PC-3 (cell line): ENCODE measurements around the gene RHEX. TPM values are rescaled to one million over a fixed set of nuclear protein-coding genes. Genes with fewer than 3 reads are reported as not detected.

Source experiments
- ATAC-seq: fragments of 200-7000 bp; cut with Tn5 transposase; 2 replicates; pipeline ENCODE4 v1.9.1; 2020; ENCODE audit warnings: mild to moderate bottlenecking, moderate library complexity
- BruUV-seq: library from RNA; stranded (reverse); fragments of 400-500 nt; replicated peaks from 2 replicates; lab custom pipeline; 2021; lab: Mats Ljungman, UMichigan
- CTCF ChIA-PET: fragments of 300-600 bp; sonication (Branson Sonifier 250); formaldehyde crosslinking; loops from one replicate; lab custom pipeline; 2022; ENCODE audit warnings: antibody characterized with exemption; lab: Charles Lee
- POLR2A ChIA-PET: fragments of 300-600 bp; sonication (Branson Sonifier 250); formaldehyde crosslinking; loops from one replicate; lab custom pipeline; 2022; ENCODE audit warnings: antibody characterized with exemption; ENCODE audit not compliant: unreplicated experiment; lab: Charles Lee
- DNase-seq: peaks from one replicate; pipeline ENCODE4 v3.0.0-alpha.2; 2015
- H2AFZ ChIP-seq: fragments of 300-600 bp; sonication (generic); 2 replicates; pipeline ENCODE4 v1.6.0; 2016; ENCODE audit warnings: antibody characterized with exemption, low read length
- H3F3A ChIP-seq: fragments of 300-600 bp; sonication (generic); one replicate; pipeline ENCODE4 v1.6.0; 2017; ENCODE audit warnings: antibody characterized with exemption, low read length, control low read depth, mild to moderate bottlenecking; ENCODE audit not compliant: unreplicated experiment
- H3K27ac ChIP-seq: fragments of 300-600 bp; sonication (generic); 2 replicates; pipeline ENCODE4 v1.5.1; 2016; ENCODE audit warnings: mild to moderate bottlenecking, low read length
- H3K27me3 ChIP-seq: fragments of 300-600 bp; sonication (generic); 2 replicates; pipeline ENCODE4 v1.6.1; 2016; ENCODE audit warnings: low read length, mixed read lengths
- H3K36me3 ChIP-seq: fragments of 300-600 bp; sonication (generic); 2 replicates; pipeline ENCODE4 v1.6.1; 2016; ENCODE audit warnings: low read depth, mixed run types, low read length, mixed read lengths
- H3K4me1 ChIP-seq: fragments of 300-600 bp; sonication (generic); 2 replicates; pipeline ENCODE4 v1.5.1; 2016; ENCODE audit warnings: low read length; ENCODE audit not compliant: insufficient read depth
- H3K4me2 ChIP-seq: fragments of 300-600 bp; sonication (generic); 2 replicates; pipeline ENCODE4 v1.6.0; 2016; ENCODE audit warnings: low read length
- H3K4me3 ChIP-seq: fragments of 300-600 bp; sonication (generic); 2 replicates; pipeline ENCODE4 v1.5.1; 2016; ENCODE audit warnings: mild to moderate bottlenecking, low read length, mixed read lengths
- H3K79me2 ChIP-seq: fragments of 300-600 bp; sonication (generic); 2 replicates; pipeline ENCODE4 v1.6.1; 2017; ENCODE audit warnings: low read length, mixed read lengths
- H3K9ac ChIP-seq: fragments of 300-600 bp; sonication (generic); 2 replicates; pipeline ENCODE4 v1.6.0; 2016; ENCODE audit warnings: mild to moderate bottlenecking, low read length
- H3K9me2 ChIP-seq: fragments of 300-600 bp; sonication (generic); replicated peaks from 2 replicates; pipeline ENCODE4 v1.6.1; 2016; ENCODE audit warnings: mixed run types, low read length, mixed read lengths
- H3K9me3 ChIP-seq: fragments of 300-600 bp; sonication (generic); 2 replicates; pipeline ENCODE4 v1.6.1; 2016; ENCODE audit warnings: low read length, mixed read lengths
- H4K20me1 ChIP-seq: fragments of 300-600 bp; sonication (generic); 2 replicates; pipeline ENCODE4 v1.6.1; 2016; ENCODE audit warnings: low read length, mixed read lengths
- EZH2 ChIP-seq: fragments of 300-600 bp; sonication (generic); IDR thresholded peaks from one replicate; pipeline ENCODE4 v1.6.1; 2017; ENCODE audit warnings: antibody characterized with exemption, mild to moderate bottlenecking, low read length; ENCODE audit not compliant: unreplicated experiment
- EZH2phosphoT487 ChIP-seq: fragments of 300-600 bp; sonication (generic); IDR thresholded peaks from 2 replicates; pipeline ENCODE4 v1.6.1; 2018; ENCODE audit warnings: mild to moderate bottlenecking, antibody characterized with exemption, low read length, borderline replicate concordance
- intact Hi-C: fragments of 100-400 bp; cut with micrococcal nuclease; formaldehyde crosslinking; loops from 2 replicates; pipeline ENCODE4 v1.9.0; 2023
- total RNA-seq: library from RNA; depleted of rRNA; stranded (reverse); fragments of >200 nt; gene quantifications from 2 replicates; pipeline ENCODE4 v1.2.3, GENCODE V29; 2014
- TF ChIP-seq, protein P1 (sequence below): fragments of 300-600 bp; sonication (generic); conservative IDR thresholded peaks from 2 replicates; pipeline ENCODE4 v1.5.1; 2017; ENCODE audit warnings: antibody characterized with exemption, low read depth, mild to moderate bottlenecking, low read length

RHEX gene
- total RNA-seq, 1 experiment from 2014 or later: not detected

DNA sequence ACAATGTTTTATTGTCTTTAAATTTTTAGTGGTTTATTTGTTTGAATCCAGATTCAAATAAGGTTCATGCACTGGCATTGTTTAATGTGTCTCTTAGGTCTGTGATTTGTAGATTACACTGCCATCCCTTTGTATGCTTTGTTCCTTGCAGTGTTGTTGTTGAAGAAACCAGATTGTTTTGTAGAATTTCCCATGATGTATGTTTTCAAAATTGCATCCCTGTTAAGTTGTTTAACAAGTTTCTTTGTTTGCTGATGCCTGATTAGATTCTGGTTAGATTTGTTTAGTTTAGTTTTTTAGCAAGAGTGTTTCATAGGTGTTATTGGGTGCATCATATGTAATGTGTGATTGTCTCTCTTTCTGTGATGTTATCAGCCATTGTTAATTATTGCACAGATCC is 69.7 kb downstream of the RHEX start:
- BruUV-seq: no TSS peak
- Histone ChIP-seq H3K9ac (no peak overlapping the region), H3K4me1 (no peaks in the 10 kb centered on the region), H3F3A (no peaks in the 10 kb centered on the region), H3K27me3 (peaks cover 27% of the 10 kb centered on the region), H3K9me2 (no peaks in the 10 kb centered on the region), H3K79me2 (no peaks in the 10 kb centered on the region), H3K4me3 (no peak overlapping the region), H2AFZ (no peak overlapping the region), H3K4me2 (no peak overlapping the region), H3K9me3 (peaks cover 6% of the 10 kb centered on the region; the same call in 1 of the 2 replicates), H4K20me1 (no peaks in the 10 kb centered on the region), H3K36me3 (peaks cover 23% of the 10 kb centered on the region), H3K27ac (no peak overlapping the region)
- DNase-seq (no peak), ATAC-seq (no peak)
- intact Hi-C loops: no loop called here
- TF ChIP-seq, protein P1, sequence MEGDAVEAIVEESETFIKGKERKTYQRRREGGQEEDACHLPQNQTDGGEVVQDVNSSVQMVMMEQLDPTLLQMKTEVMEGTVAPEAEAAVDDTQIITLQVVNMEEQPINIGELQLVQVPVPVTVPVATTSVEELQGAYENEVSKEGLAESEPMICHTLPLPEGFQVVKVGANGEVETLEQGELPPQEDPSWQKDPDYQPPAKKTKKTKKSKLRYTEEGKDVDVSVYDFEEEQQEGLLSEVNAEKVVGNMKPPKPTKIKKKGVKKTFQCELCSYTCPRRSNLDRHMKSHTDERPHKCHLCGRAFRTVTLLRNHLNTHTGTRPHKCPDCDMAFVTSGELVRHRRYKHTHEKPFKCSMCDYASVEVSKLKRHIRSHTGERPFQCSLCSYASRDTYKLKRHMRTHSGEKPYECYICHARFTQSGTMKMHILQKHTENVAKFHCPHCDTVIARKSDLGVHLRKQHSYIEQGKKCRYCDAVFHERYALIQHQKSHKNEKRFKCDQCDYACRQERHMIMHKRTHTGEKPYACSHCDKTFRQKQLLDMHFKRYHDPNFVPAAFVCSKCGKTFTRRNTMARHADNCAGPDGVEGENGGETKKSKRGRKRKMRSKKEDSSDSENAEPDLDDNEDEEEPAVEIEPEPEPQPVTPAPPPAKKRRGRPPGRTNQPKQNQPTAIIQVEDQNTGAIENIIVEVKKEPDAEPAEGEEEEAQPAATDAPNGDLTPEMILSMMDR: no peak
- ChIA-PET POLR2A (no interaction called here), CTCF (no interaction called here)

DNA sequence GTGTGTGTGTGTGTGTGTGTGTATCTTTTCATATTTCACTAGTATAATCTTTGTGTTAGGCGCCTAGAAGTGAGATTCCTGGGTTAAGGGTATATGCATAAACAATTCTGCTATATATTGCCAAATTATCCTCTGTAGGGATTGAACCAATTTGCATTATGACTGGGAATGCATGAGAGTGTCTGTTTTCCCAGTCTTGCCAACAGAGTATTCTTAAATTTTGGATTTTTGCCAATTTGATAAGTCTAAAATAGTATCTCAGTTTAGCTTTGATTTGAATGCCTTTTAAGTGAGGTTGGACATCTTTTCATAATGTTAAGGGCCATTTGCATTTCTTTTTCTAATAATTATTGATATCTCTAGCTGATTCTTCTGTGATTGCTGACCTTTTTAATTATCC is 72.4 kb downstream of the RHEX start:
- H4K20me1 ChIP-seq: no peaks in the 10 kb centered on the region
- no peaks in the 10 kb centered on the region for H3F3A ChIP-seq
- no peak overlapping the region for H3K9ac ChIP-seq
- no peak overlapping the region for H3K4me2 ChIP-seq
- H3K4me3 ChIP-seq: no peak overlapping the region
- no TSS peak for BruUV-seq
- POLR2A ChIA-PET: interaction anchor here (0.7 kb wide), 1 partner anchor 124 kb away, joined by 5 read pairs; no protein-coding TSS in a partner anchor
- 0 out of 2 replicates have a peak, but pooled peaks cover 5% of the 10 kb centered on the region for H3K4me1 ChIP-seq
- H3K27me3 ChIP-seq: peaks cover 29% of the 10 kb centered on the region
- DNase-seq (no peak), ATAC-seq (no peak)
- intact Hi-C loops: no loop called here
- H3K36me3 ChIP-seq: peaks cover 18% of the 10 kb centered on the region
- no peaks in the 10 kb centered on the region for H3K9me2 ChIP-seq
- H3K27ac ChIP-seq: no peak overlapping the region
- CTCF ChIA-PET: no interaction called here
- no peak overlapping the region for H2AFZ ChIP-seq
- no peaks in the 10 kb centered on the region for H3K79me2 ChIP-seq
- TF ChIP-seq EZH2 (no peak), EZH2phosphoT487 (no peak)
- TF ChIP-seq, protein P1: no peak
- peaks cover 6% of the 10 kb centered on the region; the same call in 1 of the 2 replicates for H3K9me3 ChIP-seq

GRCh38 chr1:206127336-206127735 is 74.4 kb downstream of the RHEX start:
- intact Hi-C loops: no loop called here
- Histone ChIP-seq H3K27me3 (peaks cover 23% of the 10 kb centered on the region), H2AFZ (no peak overlapping the region), H3K4me3 (no peak overlapping the region), H3K27ac (no peak overlapping the region), H3K36me3 (0 out of 2 replicates have a peak, but pooled peaks cover 3% of the 10 kb centered on the region), H3K9me3 (no peaks in the 10 kb centered on the region), H3K79me2 (no peaks in the 10 kb centered on the region), H3K4me1 (0 out of 2 replicates have a peak, but pooled peaks cover 5% of the 10 kb centered on the region), H3F3A (no peaks in the 10 kb centered on the region), H3K9me2 (no peaks in the 10 kb centered on the region), H3K4me2 (no peak overlapping the region), H4K20me1 (no peaks in the 10 kb centered on the region), H3K9ac (no peak overlapping the region)
- TF ChIP-seq EZH2phosphoT487: no peak
- no peak for TF ChIP-seq EZH2
- TF ChIP-seq, protein P1: no peak
- no peak for ATAC-seq
- no peak for DNase-seq
- ChIA-PET CTCF (no interaction called here), POLR2A (no interaction called here)
- no TSS peak for BruUV-seq
